ENCODE measurements around the gene GALT. TPM values are rescaled to one million over a fixed set of nuclear protein-coding genes. Genes with fewer than 3 reads are reported as not detected.

The GALT gene
- total RNA-seq, result 17.4 and 29.6 TPM in 2 replicates

DNA sequence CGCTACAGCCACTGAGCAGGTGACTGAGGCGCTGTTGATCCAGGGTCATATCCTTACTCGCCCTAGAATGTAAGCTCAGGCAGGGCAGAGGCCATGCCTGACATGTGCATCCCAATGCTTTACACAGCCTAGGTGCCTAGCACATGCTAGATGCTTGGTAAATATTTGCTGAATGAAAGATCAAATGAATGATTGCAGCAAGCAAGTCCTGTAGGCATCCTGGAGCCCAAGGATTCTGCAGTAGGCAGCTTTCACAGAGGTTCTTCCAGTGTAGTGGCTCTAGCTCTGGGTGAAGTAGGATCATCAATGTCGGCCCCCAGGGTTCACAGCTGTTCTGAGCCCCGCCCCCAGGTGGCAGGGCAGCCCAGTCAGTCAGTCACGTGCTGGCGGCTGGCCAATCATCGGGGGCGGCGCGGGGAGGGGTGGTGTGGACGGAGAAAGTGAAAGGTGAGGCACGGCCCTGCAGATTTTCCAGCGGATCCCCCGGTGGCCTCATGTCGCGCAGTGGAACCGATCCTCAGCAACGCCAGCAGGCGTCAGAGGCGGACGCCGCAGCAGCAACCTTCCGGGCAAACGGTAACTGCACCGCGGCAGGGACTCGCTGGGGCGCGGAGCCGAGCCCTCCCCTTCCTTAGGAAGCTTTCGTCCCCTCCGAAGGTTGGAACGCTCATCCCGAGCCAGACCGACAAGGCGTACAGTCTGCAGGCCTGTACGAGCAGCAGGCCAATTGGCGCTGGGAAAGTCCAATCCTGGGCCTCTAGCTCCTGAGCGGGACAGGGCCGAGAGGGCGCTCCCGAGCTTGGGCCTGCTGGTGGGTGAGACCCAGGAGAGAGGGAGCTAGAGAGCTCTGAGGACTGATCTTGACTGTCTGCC lies at the start of gene GALT:
Gene GALT (plus strand): TSS at position 465 of the 873 bp plus-strand sequence. CDS start 30 bp downstream, at position 495.

GRCh38 chr9:34611811-34612787 lies 34.4 kb upstream of the GALT start, which contains the start of gene RPP25L:
Gene RPP25L (minus strand): TSS chr9:34612097. CDS start chr9:34611296, 801 bp downstream.

DNA sequence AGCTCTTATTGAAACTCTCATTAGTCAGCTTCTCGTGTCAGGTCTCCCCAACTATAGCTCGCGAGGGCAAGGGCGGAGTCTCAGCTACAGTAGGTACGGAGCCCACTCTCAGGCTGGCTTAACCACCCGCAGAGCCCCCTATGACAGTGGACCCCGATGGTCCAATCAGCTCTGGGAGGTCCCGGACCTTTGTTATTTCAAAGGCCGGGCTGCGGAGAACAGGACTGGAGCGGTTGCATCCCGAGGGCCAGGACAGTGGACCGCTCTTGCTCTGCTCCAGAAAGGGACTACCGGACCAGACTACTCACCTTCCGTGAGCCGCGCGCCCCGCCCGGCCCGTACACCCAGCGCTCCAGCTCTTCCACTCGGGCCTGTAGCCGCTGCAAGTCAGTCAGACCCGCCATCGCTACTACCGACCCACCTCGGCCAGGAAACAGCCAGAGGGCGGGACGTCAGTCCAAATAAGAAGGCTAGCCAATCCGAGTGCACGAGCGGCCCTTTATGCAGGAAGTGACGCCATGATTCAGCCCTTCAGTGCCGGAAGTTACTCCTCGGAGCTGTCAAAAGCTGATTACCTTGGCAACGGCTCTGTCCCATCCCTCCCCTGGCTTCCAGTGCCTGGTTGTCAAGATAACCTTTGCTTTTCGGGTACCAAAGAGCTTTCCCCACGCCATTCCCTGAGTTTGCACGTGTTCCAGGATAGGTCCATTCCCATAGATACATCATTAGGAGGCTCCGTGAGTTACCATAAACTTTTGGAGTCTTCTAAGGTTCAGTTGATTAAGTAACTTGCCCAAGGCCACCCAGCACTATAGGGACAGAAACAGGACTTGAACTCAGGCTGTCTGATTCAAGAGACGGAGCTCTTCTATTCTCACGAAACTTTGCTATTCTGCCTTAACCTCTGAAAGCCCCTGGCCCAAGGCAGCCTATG lies 26.1 kb upstream of the GALT start, which contains the start of gene DCTN3:
Gene DCTN3 (minus strand): TSS at position 435 of the 934 bp plus-strand sequence. CDS start 31 bp downstream, at position 404.

DNA sequence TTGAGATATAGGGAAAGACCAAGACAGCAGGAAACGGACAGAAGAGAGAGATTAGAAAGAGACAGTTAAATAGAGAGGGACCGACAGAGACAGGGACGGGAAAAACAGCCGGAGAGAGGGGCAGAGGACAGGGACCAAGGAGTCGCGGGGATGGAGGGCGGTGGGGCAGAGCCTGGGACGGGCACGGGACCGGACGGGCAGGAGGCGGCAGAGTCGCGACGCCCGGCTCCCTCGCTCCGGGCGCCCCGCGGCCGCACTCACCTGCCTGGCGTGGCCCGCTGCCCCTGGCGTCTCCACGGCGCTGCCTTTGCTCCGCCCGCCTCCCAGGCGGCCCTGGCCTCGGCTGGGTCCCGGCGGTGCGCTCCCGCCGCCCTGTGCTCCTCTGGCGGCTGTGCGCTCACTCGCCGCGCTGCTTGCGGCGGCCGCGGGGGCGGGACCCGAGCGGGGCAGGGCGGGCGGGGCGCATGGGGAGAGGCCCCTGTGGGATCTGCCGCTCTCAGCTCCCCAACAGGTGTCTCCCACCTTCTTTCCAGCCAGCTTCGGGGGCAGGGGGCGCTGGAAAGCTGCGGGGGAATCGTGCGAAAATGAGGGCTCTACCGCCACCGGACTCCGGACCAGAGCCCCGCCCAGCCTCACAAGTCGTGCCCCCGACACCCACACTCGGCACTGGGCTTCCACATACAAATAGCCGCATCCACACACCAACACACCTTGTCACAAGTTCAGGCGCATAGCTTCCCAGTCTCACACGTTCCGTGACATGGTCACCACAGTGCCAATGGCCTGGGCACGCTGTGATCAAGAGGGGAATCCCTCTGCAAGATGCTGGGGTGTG lies 17.6 kb upstream of the GALT start, which contains the start of gene ARID3C:
Gene ARID3C (minus strand): TSS at position 411 of the 835 bp plus-strand sequence. CDS start 1,052 bp downstream, outside the sequence.

GRCh38 chr9:34637356-34638137 lies 8.9 kb upstream of the GALT start, which contains the start of gene SIGMAR1:
Gene SIGMAR1 (minus strand): TSS chr9:34637787. CDS start chr9:34637697, 90 bp downstream.

GRCh38 chr9:34651876-34652601 lies 5.6 kb downstream of the GALT start, which contains the start of gene IL11RA:
Gene IL11RA (plus strand): TSS chr9:34652185. CDS start chr9:34655218, 3,033 bp downstream.

GRCh38 chr9:34662526-34663302 lies 16.2 kb downstream of the GALT start, which contains the start of gene CCL27:
Gene CCL27 (minus strand): TSS chr9:34662657. CDS start chr9:34662633, 24 bp downstream.

DNA sequence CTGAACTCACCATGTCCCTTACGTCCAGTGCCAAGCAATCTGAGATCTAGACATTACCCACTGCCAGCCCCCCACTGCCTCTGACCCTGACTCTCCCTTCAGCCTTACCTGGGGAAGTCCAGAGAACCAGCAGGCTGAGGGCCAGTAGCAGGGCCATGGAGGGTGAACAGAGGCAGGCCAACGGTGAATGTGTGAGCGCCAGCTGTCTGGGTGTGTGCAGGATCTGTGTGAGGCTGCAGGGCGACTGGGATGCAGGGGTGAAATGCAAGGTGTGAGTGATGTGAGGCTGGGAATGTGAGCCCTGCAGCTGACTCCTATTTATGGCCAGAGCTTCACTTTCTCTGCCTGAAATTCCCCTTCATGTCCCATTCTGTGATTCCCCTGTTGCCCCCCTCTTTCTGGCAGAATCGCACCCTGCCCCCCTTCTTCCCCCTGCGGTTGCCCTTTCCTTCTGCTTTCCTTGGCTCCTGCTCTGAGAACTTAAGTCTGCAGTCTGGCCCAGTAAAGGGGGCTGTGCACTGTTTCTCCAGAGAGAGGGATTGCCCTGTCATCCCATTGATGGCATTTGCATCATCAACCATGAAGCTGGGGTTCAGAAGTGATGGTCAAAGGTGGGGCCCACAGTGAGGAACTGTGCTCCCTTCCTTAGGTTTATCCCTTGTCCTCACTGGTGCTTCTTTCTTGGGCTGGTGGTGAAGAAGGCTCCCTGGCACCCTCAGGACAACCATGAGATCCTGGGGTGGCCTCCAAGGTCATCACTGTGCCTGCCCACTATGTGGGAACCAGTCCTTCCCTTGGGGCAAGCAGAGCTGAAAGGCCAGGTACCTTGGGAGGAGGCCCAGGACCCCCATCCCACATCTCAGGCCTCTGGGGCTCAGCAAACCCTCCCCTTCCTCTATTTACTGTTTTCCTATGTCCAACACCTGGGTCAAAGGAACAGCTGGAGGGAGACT lies 44.8 kb downstream of the GALT start, which contains the start of gene CCL19:
Gene CCL19 (minus strand): TSS at position 294 of the 953 bp plus-strand sequence. CDS start 137 bp downstream, at position 157.

Other genes with a start within 250 kb of the GALT start
- 8.6 and 9.3 TPM in 2 replicates for gene FAM219A, start 188.1 kb upstream of the GALT start, total RNA-seq
- gene DNAI1, start 187.9 kb upstream of the GALT start, total RNA-seq, result 0.28 TPM in 1 of 2 replicates, not detected in the other
- gene ENHO, start 123.7 kb upstream of the GALT start, total RNA-seq, result 0.28 TPM in 1 of 2 replicates, not detected in the other
- gene CNTFR, start 57.0 kb upstream of the GALT start, total RNA-seq, result not detected in 2 replicates
- 22.8 and 25.7 TPM in 2 replicates for gene RPP25L, start 34.6 kb upstream of the GALT start, total RNA-seq
- 79.2 and 166 TPM in 2 replicates for gene DCTN3, start 26.2 kb upstream of the GALT start, total RNA-seq
- gene ARID3C, start 17.6 kb upstream of the GALT start, total RNA-seq, result under 0.01 and 0.28 TPM in 2 replicates
- gene SIGMAR1, start 8.9 kb upstream of the GALT start, total RNA-seq, result 59.2 and 113 TPM in 2 replicates
- gene IL11RA, start 5.5 kb downstream of the GALT start, total RNA-seq, result 6.5 and 9.9 TPM in 2 replicates
- gene CCL27, start 16.0 kb downstream of the GALT start, total RNA-seq, result not detected in 2 replicates
- not detected in 2 replicates for gene CCL19, start 44.6 kb downstream of the GALT start, total RNA-seq
- not detected in 2 replicates for gene CCL21, start 63.5 kb downstream of the GALT start, total RNA-seq